IMR-90 (cell line): ENCODE results near the gene CCDC83. TPM values are rescaled to one million over a fixed set of nuclear protein-coding genes. Genes with fewer than 3 reads are reported as not detected.

ENCODE experiments used
- ATAC-seq: fragments of 200-7000 bp; cut with Tn5 transposase; 2 replicates; pipeline ENCODE4 v1.9.1; 2020; ENCODE audit warnings: low read depth, mild to moderate bottlenecking, moderate library complexity
- BruUV-seq: library from RNA; stranded (reverse); fragments of 400-500 nt; replicated peaks from 2 replicates; lab custom pipeline; 2021; lab: Mats Ljungman, UMichigan
- CTCF ChIA-PET: fragments of 300-600 bp; formaldehyde crosslinking; extraction: SDS; loops from one replicate; lab custom pipeline; 2021; ENCODE audit warnings: antibody characterized with exemption; lab: Yijun Ruan, JAX
- POLR2A ChIA-PET: fragments of 300-600 bp; sonication (Branson Sonifier 250); formaldehyde crosslinking; loops from one replicate; lab custom pipeline; 2022; ENCODE audit warnings: antibody characterized with exemption; ENCODE audit not compliant: unreplicated experiment; lab: Charles Lee
- DNase-seq: peaks from one replicate; pipeline ENCODE4 v3.0.0; 2013
- H2AFZ ChIP-seq: replicated peaks from 2 replicates; pipeline ENCODE3; 2013; ENCODE audit warnings: low read length, mild to moderate bottlenecking; ENCODE audit not compliant: poor library complexity
- H2AK5ac ChIP-seq: 2 replicates; pipeline ENCODE4 v1.6.1; 2013; ENCODE audit warnings: low read depth, low read length, inconsistent platforms
- H2AK9ac ChIP-seq: replicated peaks from 2 replicates; pipeline ENCODE3; 2013; ENCODE audit warnings: mild to moderate bottlenecking, low read depth, low read length, moderate library complexity; ENCODE audit not compliant: poor library complexity
- H2BK120ac ChIP-seq: 2 replicates; pipeline ENCODE4 v1.6.1; 2013; ENCODE audit warnings: low read depth, low read length, inconsistent platforms
- H2BK15ac ChIP-seq: 3 replicates; pipeline ENCODE4 v1.6.1; 2013; ENCODE audit warnings: low read depth, low read length, inconsistent platforms
- H2BK20ac ChIP-seq: 2 replicates; pipeline ENCODE4 v1.6.1; 2013; ENCODE audit warnings: low read depth, mild to moderate bottlenecking, inconsistent platforms, low read length, moderate library complexity
- H2BK5ac ChIP-seq: 2 replicates; pipeline ENCODE4 v1.6.1; 2013; ENCODE audit warnings: mild to moderate bottlenecking, low read depth, low read length, inconsistent platforms; ENCODE audit not compliant: poor library complexity, severe bottlenecking
- H3K14ac ChIP-seq: replicated peaks from 2 replicates; pipeline ENCODE4 v1.6.1; 2013; ENCODE audit warnings: low read depth, low read length, inconsistent platforms
- H3K18ac ChIP-seq: 2 replicates; pipeline ENCODE4 v1.6.1; 2013; ENCODE audit warnings: low read depth, low read length, control low read depth
- H3K23ac ChIP-seq: 2 replicates; pipeline ENCODE4 v1.6.1; 2013; ENCODE audit warnings: low read depth, low read length, inconsistent platforms
- H3K27ac ChIP-seq: 2 replicates; pipeline ENCODE4 v1.5.1; 2013; ENCODE audit warnings: mild to moderate bottlenecking, control low read depth, low read length; ENCODE audit not compliant: insufficient read depth
- H3K27me3 ChIP-seq: 2 replicates; pipeline ENCODE4 v1.6.1; 2013; ENCODE audit warnings: low read length; ENCODE audit not compliant: control insufficient read depth, insufficient read depth
- H3K36me3 ChIP-seq: 2 replicates; pipeline ENCODE4 v1.6.1; 2013; ENCODE audit warnings: low read length, mixed read lengths; ENCODE audit not compliant: control insufficient read depth, insufficient read depth
- H3K4ac ChIP-seq: 2 replicates; pipeline ENCODE4 v1.6.1; 2013; ENCODE audit warnings: low read depth, low read length, inconsistent platforms
- H3K4me1 ChIP-seq: 2 replicates; pipeline ENCODE4 v1.6.1; 2013; ENCODE audit warnings: low read length, mixed read lengths; ENCODE audit not compliant: control insufficient read depth, insufficient read depth
- H3K4me2 ChIP-seq: 2 replicates; pipeline ENCODE4 v1.6.1; 2013; ENCODE audit warnings: low read depth, mild to moderate bottlenecking, control low read depth, low read length, moderate library complexity
- H3K4me3 ChIP-seq: 2 replicates; pipeline ENCODE4 v1.5.1; 2013; ENCODE audit warnings: low read depth, mild to moderate bottlenecking, control low read depth, low read length, moderate library complexity; ENCODE audit not compliant: insufficient read depth
- H3K56ac ChIP-seq: 2 replicates; pipeline ENCODE4 v1.6.1; 2013; ENCODE audit warnings: low read length, inconsistent platforms; ENCODE audit not compliant: insufficient read depth; ENCODE audit errors: extremely low read depth
- H3K79me1 ChIP-seq, 2 experiments: 2 replicates each; pipeline ENCODE4 v1.6.1; 2013; ENCODE audit warnings: low read length in 2 of 2, inconsistent platforms in 1 of 2, low read depth in 1 of 2
- H3K9ac ChIP-seq: 2 replicates; pipeline ENCODE4 v1.6.1; 2013; ENCODE audit warnings: low read depth, low read length, control low read depth
- H3K9me1 ChIP-seq: 2 replicates; pipeline ENCODE4 v1.6.1; 2013; ENCODE audit warnings: low read length, inconsistent platforms; ENCODE audit not compliant: insufficient read depth
- H3K9me3 ChIP-seq: 2 replicates; pipeline ENCODE4 v1.6.1; 2013; ENCODE audit warnings: low read length; ENCODE audit not compliant: control insufficient read depth, insufficient read depth
- H4K20me1 ChIP-seq: 2 replicates; pipeline ENCODE4 v1.6.1; 2013; ENCODE audit warnings: low read length, inconsistent platforms; ENCODE audit not compliant: insufficient read depth
- H4K5ac ChIP-seq: 2 replicates; pipeline ENCODE4 v1.6.1; 2013; ENCODE audit warnings: mild to moderate bottlenecking, low read depth, low read length, control low read depth
- H4K8ac ChIP-seq, 2 experiments: 2 replicates each; pipeline ENCODE4 v1.6.1; 2013; ENCODE audit warnings: low read depth in 2 of 2, low read length in 2 of 2, control low read depth in 1 of 2, inconsistent platforms in 1 of 2
- H4K91ac ChIP-seq: 2 replicates; pipeline ENCODE4 v1.6.1; 2013; ENCODE audit warnings: low read depth, low read length, inconsistent platforms; ENCODE audit not compliant: insufficient read depth
- CEBPB ChIP-seq: IDR thresholded peaks from 2 replicates; pipeline ENCODE4 v1.6.1; 2012; ENCODE audit warnings: low read depth, low read length, improper control_type of control experiment
- MAFK ChIP-seq: IDR thresholded peaks from 2 replicates; pipeline ENCODE4 v1.6.1; 2012; ENCODE audit warnings: low read depth, low read length, improper control_type of control experiment
- MAZ ChIP-seq: IDR thresholded peaks from 2 replicates; pipeline ENCODE4 v1.6.1; 2012; ENCODE audit warnings: low read depth, mild to moderate bottlenecking, low read length, improper control_type of control experiment, moderate library complexity, borderline replicate concordance
- MXI1 ChIP-seq: IDR thresholded peaks from 2 replicates; pipeline ENCODE4 v1.6.1; 2012; ENCODE audit warnings: low read depth, mild to moderate bottlenecking, low read length, moderate library complexity, borderline replicate concordance
- NFE2L2 ChIP-seq: fragments of 150-350 bp; IDR thresholded peaks from 2 replicates; pipeline ENCODE4 v1.6.1; 2016; ENCODE audit warnings: low read depth, mild to moderate bottlenecking, low read length
- POLR2A ChIP-seq: IDR thresholded peaks from 2 replicates; pipeline ENCODE4 v1.6.1; 2012; ENCODE audit warnings: mild to moderate bottlenecking, low read depth, low read length
- RAD21 ChIP-seq: IDR thresholded peaks from 2 replicates; pipeline ENCODE4 v1.6.1; 2012; ENCODE audit warnings: low read length, improper control_type of control experiment
- RFX5 ChIP-seq: IDR thresholded peaks from 2 replicates; pipeline ENCODE4 v1.8.0; 2012; ENCODE audit warnings: low read depth, mild to moderate bottlenecking, low read length, moderate library complexity
- WGBS, 2 experiments: methylation state at CpG; one replicate each; pipeline versions ENCODE4 v1.1.5 to v1.1.7; 2013; ENCODE audit warnings: missing lambda C conversion rate in 2 of 2; ENCODE audit not compliant: insufficient read length in 1 of 2; ENCODE audit errors: extremely low coverage in 2 of 2; 5-methylcytosine and 5-hydroxymethylcytosine counted together
- dilution Hi-C: fragments of 300-500 bp; cut with HindIII; formaldehyde crosslinking; loops from one replicate; pipeline ENCODE4 v1.14.3; 2018; ENCODE audit warnings: low sequenced_read_pairs; ENCODE audit not compliant: unreplicated experiment
- in situ Hi-C: fragments of 300-500 bp; cut with MboI; formaldehyde crosslinking; loops from 3 replicates; pipeline ENCODE4 v1.14.3; 2019; ENCODE audit warnings: low sequenced_read_pairs, inconsistent platforms, mixed read lengths
- intact Hi-C: fragments of 100-400 bp; cut with micrococcal nuclease; formaldehyde crosslinking; loops from 2 replicates; pipeline ENCODE4 v1.10.0; 2022
- polyA plus RNA-seq, 3 experiments: library from polyadenylated mRNA; depleted of rRNA; stranded (reverse); fragments of >200 nt; gene quantifications; 2 replicates each; pipeline ENCODE4 v1.2.3, GENCODE V29; 2012; ENCODE audit warnings: low replicate concordance in 1 of 3
- total RNA-seq: library from RNA; depleted of rRNA; stranded (reverse); fragments of >200 nt; gene quantifications from 2 replicates; pipeline ENCODE4 v1.2.3, GENCODE V29; 2012
- TF ChIP-seq, protein P1 (sequence below): fragments of 150-350 bp; IDR thresholded peaks from 2 replicates; pipeline ENCODE4 v1.6.1; 2017; ENCODE audit warnings: mild to moderate bottlenecking, antibody characterized with exemption, low read length, low read depth

The CCDC83 gene
- total and polyA plus RNA-seq, 2 of the 4 experiments (the other 2 are of a cell fraction) = not detected

DNA sequence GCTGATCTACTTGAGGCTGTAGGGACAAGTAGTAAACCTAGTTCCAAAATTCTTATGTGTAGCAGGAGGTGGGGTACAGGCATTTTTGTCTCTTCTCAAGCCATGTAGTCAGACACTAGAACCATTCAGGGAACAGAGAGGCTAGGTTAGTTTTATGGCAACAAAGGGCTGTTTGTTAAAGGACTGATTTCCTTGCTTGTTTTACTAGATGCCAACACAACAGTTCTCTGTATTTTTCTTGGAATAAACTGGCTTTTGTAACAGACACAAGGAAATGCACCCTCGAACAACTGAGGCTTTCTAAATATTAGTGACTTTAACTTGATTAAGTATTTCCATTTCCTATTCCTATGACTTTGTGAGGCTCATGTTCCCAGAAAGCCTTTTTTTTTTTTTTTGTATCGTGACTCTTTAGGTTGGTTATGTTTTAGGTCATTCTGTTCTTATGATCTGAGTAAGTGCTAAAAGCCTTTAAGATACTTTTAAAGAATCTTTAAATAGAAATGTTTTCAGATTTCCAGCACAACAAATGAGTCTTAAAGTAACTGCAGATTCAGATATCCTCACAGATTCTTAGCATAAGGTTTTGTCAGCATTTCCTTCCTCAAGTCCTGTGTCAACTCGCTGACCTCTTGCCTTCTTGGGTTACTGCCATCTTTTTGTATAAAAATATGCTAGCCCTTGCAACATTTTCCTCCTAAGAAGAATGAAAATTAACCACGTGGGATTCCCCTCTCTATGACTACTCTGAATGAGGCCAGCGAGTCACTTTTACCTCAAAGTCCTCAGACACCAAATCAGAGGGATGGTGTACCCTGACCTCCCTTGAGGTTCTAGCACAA, 92.5 kb downstream of the CCDC83 start:
- H3K23ac ChIP-seq = no peak overlapping the region
- TF ChIP-seq, protein P1, sequence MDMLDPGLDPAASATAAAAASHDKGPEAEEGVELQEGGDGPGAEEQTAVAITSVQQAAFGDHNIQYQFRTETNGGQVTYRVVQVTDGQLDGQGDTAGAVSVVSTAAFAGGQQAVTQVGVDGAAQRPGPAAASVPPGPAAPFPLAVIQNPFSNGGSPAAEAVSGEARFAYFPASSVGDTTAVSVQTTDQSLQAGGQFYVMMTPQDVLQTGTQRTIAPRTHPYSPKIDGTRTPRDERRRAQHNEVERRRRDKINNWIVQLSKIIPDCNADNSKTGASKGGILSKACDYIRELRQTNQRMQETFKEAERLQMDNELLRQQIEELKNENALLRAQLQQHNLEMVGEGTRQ = peak; percentile 59; the same call in 1 of the 2 replicates
- 0 out of 2 replicates have a peak, but pooled peaks have one; percentile 27 for TF ChIP-seq MXI1
- no peak for TF ChIP-seq RAD21
- peak; percentile 81 for TF ChIP-seq CEBPB
- TF ChIP-seq MAFK = peak; percentile 70
- no peak for TF ChIP-seq MAZ
- peak; percentile 56 for TF ChIP-seq POLR2A
- TF ChIP-seq RFX5 = no peak
- 0 out of 2 replicates have a peak, but pooled peaks have one; percentile 14 for TF ChIP-seq NFE2L2
- whole genome bisulfite sequencing, 2 experiments = no CpG with 5 or more reads among the region's 5 CpGs
- H2BK20ac ChIP-seq = peak overlapping the region; percentile 26; the same call in 1 of the 2 replicates
- no peak overlapping the region for H3K9ac ChIP-seq
- H2BK15ac ChIP-seq = no peak overlapping the region; the same call in 2 of the 3 replicates
- H4K91ac ChIP-seq = no peak overlapping the region
- H2AFZ ChIP-seq = no peak overlapping the region
- peaks cover 14% of the 10 kb centered on the region for H3K4me1 ChIP-seq
- H4K8ac ChIP-seq = peak overlapping the region in 1 of 2 experiments; percentile 1; a peak in 1 of 4 replicates
- CTCF ChIA-PET = interaction anchor here (0.7 kb wide), 1 partner anchor 92 kb away, joined by 3 read pairs; the partner anchor contains the start of gene CCDC83
- no peak overlapping the region for H3K4me3 ChIP-seq
- peaks cover 5% of the 10 kb centered on the region for H3K9me1 ChIP-seq
- no peak overlapping the region for H3K56ac ChIP-seq
- peak overlapping the region; percentile 12; the same call in 1 of the 2 replicates for H3K4ac ChIP-seq
- H4K5ac ChIP-seq = peak overlapping the region; percentile 22; the same call in 1 of the 2 replicates
- no peaks in the 10 kb centered on the region for H3K27me3 ChIP-seq
- no peaks in the 10 kb centered on the region for H3K9me3 ChIP-seq
- H2AK5ac ChIP-seq = peak overlapping the region; percentile 41; the same call in 1 of the 2 replicates
- H3K36me3 ChIP-seq = no peaks in the 10 kb centered on the region
- H3K14ac ChIP-seq = peak overlapping the region; percentile 64; the same call in 1 of the 2 replicates
- no peak overlapping the region for H2BK120ac ChIP-seq
- in situ Hi-C loops (no loop called here), intact Hi-C loops (no loop called here), dilution Hi-C loops (no loop called here)
- H3K79me1 ChIP-seq = 0 out of 4 replicates have a peak, but pooled peaks cover 0 to 3% of the 10 kb centered on the region in 2 experiments
- no peak overlapping the region for H2AK9ac ChIP-seq
- H3K18ac ChIP-seq = peak overlapping the region; percentile 55
- POLR2A ChIA-PET = no interaction called here
- peak overlapping the region; percentile 33; the same call in 1 of the 2 replicates for H3K27ac ChIP-seq
- DNase-seq = peak; percentile 93
- H4K20me1 ChIP-seq = peaks cover 4% of the 10 kb centered on the region; the same call in 1 of the 2 replicates
- peak overlapping the region; percentile 65 for H3K4me2 ChIP-seq
- peak; percentile 73 for ATAC-seq
- H2BK5ac ChIP-seq = peak overlapping the region; percentile 40
- BruUV-seq = no TSS peak
